ENCODE data around the gene KCNG4.
"Not testable (repeated sequence)": the region's sequence is repeated elsewhere in the genome, so short reads cannot be mapped to it uniquely, and the experiment has no call there.

The KCNG4 gene

DNA sequence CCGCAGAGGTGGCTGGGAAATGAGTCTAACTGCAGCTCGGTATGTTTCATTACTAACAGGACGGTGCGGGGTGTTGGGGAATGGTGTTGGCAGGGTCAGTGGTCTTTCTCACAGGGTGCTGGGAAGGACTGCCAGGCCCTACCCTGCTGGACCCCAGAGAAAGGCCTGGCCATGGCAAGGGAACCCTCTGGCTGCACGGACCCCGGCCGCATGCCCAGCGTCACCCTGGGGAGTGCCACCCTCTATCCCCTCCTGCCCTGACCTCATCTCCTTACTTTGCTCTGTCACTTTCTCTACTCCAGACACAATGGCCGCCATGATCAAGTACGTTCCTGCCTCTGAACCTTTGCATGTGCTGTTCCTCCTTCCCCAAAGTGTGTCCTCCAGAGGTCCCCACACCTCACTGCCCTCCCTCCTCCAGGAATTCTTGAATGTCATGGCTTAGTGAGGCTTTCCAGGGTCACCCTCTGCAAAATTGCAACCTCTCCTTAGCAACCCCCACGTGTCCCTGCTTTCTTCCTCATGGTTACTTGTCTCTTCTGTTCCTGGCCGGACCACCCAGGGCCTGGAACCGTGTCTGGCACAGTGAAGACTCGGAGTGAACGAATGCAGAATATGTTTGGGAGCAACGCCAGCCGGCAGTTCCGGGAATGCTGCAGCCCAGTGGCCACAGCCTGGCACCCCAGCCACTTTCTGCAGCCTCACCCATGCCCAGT is 33.7 kb downstream of the KCNG4 start:
- Histone ChIP-seq H3K9me3 (ENCODE audit: low read length) (peaks cover 2% of the 10 kb centered on the region), H3K4me1 (ENCODE audit: insufficient read depth, low read length) (no peaks in the 10 kb centered on the region), H3K27me3 (ENCODE audit: insufficient read depth, low read length) (peaks cover 10% of the 10 kb centered on the region), H3K36me3 (ENCODE audit: insufficient read depth, low read length) (no peaks in the 10 kb centered on the region), H3K4me3 (ENCODE audit: low read length) (no peak overlapping the region), H2AFZ (ENCODE audit: low read depth, low read length) (no peak overlapping the region)

DNA sequence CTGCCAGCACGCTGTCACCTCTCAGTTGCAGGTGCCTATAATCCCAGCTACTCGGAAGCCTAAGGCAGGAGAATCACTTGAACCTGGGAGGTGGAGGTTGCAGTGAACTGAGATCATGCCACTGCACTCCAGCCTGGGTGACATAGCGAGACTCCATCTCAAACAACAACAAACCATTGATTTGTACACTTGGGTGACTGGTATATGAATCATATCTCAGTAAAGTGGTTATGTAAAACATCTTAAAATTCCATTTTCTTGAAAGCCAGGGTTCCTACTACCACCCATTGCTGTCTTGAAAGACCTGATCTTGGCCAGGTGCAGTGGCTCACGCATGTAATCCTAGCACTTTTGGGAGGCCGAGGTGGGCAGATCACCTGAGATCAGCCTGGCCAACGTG is 34.7 kb downstream of the KCNG4 start:
- not testable (repeated sequence) for H3K4me1 ChIP-seq (ENCODE audit: insufficient read depth, low read length); H3K36me3 ChIP-seq (ENCODE audit: insufficient read depth, low read length); H3K9me3 ChIP-seq (ENCODE audit: low read length); H3K4me3 ChIP-seq (ENCODE audit: low read length); H2AFZ ChIP-seq (ENCODE audit: low read depth, low read length)
- peaks cover 10% of the 10 kb centered on the region for H3K27me3 ChIP-seq (ENCODE audit: insufficient read depth, low read length)

DNA sequence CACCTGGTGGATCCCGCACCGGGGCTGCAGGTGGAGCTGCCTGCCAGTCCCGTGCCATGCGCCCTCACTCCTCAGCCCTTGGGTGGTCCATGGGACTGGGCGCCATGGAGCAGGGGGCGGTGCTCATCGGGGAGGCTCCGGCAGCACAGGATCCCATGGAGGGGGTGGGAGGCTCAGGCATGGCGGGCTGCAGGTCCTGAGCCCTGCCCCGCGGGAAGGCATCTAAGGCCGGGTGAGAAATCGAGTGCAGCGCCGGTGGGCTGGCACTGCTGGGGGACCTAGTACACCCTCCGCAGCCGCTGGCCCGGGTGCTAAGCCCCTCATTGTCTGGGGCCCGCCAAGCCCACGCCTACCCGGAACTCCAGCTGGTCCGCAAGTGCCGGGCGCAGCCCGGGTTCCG is 35.3 kb downstream of the KCNG4 start:
- peaks cover 10% of the 10 kb centered on the region for H3K27me3 ChIP-seq (ENCODE audit: insufficient read depth, low read length)
- H3K4me1 ChIP-seq (ENCODE audit: insufficient read depth, low read length); H3K9me3 ChIP-seq (ENCODE audit: low read length); H3K4me3 ChIP-seq (ENCODE audit: low read length); H3K36me3 ChIP-seq (ENCODE audit: insufficient read depth, low read length); H2AFZ ChIP-seq (ENCODE audit: low read depth, low read length): not testable (repeated sequence)

DNA sequence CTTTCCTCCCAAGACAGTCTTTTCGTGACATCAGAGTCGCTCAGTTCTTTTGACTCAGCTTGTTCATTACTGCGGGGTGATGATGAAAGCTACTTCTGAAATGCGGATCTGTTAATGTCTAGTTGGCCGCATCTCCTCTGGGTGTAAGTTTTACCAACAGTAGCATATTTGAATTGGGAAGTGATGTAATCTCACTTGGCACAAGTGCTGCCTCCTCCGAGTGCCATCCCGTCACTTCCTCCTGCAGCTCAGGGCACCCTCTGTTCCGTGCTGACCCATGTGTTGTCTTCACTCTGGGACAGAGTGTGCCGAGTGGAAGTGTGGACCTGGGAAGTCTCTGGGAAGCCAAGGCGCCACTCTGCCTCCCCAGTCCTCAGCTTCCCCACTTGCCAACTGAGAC is 40.0 kb downstream of the KCNG4 start:
- H3K9me3 ChIP-seq (ENCODE audit: low read length), result no peaks in the 10 kb centered on the region
- no peak overlapping the region for H3K4me3 ChIP-seq (ENCODE audit: low read length)
- no peaks in the 10 kb centered on the region for H3K4me1 ChIP-seq (ENCODE audit: insufficient read depth, low read length)
- H3K27me3 ChIP-seq (ENCODE audit: insufficient read depth, low read length), result peaks cover 14% of the 10 kb centered on the region
- no peaks in the 10 kb centered on the region for H3K36me3 ChIP-seq (ENCODE audit: insufficient read depth, low read length)
- H2AFZ ChIP-seq (ENCODE audit: low read depth, low read length), result no peak overlapping the region

DNA sequence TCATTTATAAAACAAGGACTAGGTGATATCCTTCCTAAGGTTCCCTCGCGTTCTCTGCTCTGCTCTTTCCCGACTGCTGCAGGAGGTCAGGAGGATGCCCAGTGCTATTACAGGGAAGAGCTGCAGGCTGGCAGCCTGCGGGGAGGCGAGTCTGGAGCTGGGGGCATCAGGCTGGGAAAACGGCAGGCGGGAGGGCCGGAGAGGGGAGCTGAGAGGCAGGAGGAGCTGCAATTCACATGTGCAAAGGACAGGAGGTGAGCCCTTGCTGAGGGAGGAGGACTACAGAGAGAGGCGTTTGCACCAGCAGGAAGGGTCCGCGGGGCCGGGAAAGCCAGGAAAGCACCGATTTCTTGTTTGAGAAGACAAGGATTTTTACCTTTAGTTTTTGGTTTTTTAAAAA is 40.7 kb downstream of the KCNG4 start:
- H3K4me3 ChIP-seq (ENCODE audit: low read length), result no peak overlapping the region
- no peaks in the 10 kb centered on the region for H3K36me3 ChIP-seq (ENCODE audit: insufficient read depth, low read length)
- H3K4me1 ChIP-seq (ENCODE audit: insufficient read depth, low read length), result no peaks in the 10 kb centered on the region
- no peaks in the 10 kb centered on the region for H3K9me3 ChIP-seq (ENCODE audit: low read length)
- H3K27me3 ChIP-seq (ENCODE audit: insufficient read depth, low read length), result peaks cover 14% of the 10 kb centered on the region
- H2AFZ ChIP-seq (ENCODE audit: low read depth, low read length), result no peak overlapping the region

DNA sequence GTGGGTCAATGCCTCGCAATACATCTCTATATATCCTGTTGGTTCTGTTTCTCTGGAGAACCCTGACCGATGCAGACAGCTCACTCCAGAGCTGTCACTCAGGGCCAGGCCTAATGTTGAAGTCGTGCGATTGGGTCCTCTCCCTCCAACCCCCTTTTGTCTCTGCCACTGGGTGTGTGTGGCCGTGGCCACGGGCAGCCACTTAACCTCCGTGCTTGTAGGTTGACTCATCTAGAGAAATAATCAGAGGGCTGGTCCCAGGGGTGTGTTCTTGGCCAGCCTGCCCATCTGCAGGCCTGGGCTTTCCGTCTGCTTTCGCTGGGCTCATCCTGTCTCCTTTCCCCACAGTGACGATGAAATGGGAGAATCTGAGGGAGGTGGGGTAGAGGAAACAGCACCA is 41.4 kb downstream of the KCNG4 start:
- Histone ChIP-seq H3K36me3 (ENCODE audit: insufficient read depth, low read length) (no peaks in the 10 kb centered on the region), H3K4me3 (ENCODE audit: low read length) (no peak overlapping the region), H2AFZ (ENCODE audit: low read depth, low read length) (no peak overlapping the region), H3K27me3 (ENCODE audit: insufficient read depth, low read length) (peaks cover 14% of the 10 kb centered on the region), H3K4me1 (ENCODE audit: insufficient read depth, low read length) (no peaks in the 10 kb centered on the region), H3K9me3 (ENCODE audit: low read length) (no peaks in the 10 kb centered on the region)

DNA sequence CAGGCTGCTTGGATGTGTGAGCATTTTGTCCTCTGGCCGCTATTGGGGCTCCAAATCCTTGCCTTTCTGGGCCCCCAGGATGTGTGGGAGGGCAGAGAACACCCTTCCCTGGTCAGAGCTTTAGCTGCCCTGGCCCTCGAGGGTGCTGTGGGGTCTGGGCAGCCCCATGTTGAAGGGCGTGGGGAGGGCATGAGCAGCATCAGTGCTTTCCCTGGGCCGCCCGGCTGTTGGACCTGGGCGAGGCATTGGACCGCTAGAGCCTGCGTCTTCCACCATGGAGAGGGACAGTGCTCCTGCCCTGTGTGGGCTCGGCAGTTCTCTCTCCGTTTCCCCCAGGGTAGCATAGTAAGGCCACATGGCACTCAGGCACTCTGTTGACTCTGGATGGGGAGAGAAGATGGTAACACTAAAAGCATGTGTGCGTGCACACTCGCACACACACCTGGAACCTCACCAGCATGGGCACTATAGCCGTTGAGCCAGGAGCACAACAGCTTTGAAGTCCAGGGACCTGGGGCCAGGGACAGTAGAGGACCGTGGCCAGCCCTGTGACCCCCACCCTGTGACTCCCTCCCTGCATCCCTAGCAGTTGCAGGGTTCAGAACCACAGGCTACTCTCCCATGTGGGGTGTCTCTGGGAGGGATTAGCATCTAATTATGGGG is 42.2 kb downstream of the KCNG4 start:
- Histone ChIP-seq H3K36me3 (ENCODE audit: insufficient read depth, low read length) (no peaks in the 10 kb centered on the region), H3K27me3 (ENCODE audit: insufficient read depth, low read length) (peaks cover 14% of the 10 kb centered on the region), H3K4me3 (ENCODE audit: low read length) (no peak overlapping the region), H3K9me3 (ENCODE audit: low read length) (no peaks in the 10 kb centered on the region), H2AFZ (ENCODE audit: low read depth, low read length) (no peak overlapping the region), H3K4me1 (ENCODE audit: insufficient read depth, low read length) (no peaks in the 10 kb centered on the region)

DNA sequence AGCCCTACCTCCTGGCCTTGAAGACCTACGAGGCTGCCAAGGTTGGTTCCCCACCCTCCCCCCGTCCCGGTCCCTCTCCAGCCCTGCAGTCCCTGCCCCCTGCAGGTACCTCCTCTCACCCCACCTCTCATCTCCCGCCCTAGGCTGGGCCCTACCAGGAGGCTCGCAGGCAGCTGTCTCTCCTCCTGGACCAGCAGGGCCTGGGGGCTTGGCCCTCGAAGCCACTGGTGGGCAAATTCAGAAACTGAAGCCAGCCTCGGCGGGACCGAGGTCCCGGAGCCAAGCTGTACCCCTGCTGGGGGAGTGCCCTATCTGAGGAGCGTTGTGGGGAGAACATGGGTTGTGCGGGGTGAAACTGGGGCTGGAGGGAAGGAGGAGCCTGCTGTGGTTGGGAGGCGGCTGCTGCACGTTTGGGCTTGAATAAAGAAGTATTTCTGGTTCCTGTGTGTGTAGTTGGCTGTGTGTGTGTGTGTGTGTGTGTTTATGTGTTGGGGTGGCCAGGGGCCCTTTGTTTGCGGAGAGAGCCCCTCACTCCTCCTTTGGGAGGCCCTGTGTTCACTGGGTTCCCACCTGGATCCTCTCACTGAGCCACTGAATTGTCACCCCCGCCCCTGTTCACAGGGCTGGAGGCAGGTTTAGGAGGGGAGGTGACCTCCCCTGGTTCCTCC is 43.0 kb downstream of the KCNG4 start:
- Histone ChIP-seq H2AFZ (ENCODE audit: low read depth, low read length) (no peak overlapping the region), H3K9me3 (ENCODE audit: low read length) (no peaks in the 10 kb centered on the region), H3K36me3 (ENCODE audit: insufficient read depth, low read length) (no peaks in the 10 kb centered on the region), H3K4me3 (ENCODE audit: low read length) (no peak overlapping the region), H3K27me3 (ENCODE audit: insufficient read depth, low read length) (peaks cover 14% of the 10 kb centered on the region), H3K4me1 (ENCODE audit: insufficient read depth, low read length) (no peaks in the 10 kb centered on the region)

DNA sequence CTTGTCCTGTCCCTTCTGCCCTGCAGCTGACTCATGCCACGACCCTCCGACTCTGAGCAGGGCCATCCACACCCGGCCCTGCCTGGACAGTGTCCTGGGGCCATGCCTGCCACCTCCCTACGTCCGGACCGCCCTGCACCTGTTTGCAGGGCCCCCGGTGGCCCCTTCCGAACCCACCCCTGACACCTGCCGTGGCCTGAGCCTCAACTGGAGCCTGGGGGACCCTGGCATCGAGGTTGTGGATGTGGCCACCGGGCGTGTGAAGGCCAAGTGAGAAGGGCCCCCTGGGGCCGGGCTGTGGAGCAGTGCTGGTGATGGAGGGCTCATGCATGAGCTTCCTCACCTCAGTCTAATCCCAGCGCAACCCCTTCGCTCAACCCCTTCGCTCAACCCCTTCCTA is 43.7 kb downstream of the KCNG4 start:
- Histone ChIP-seq H3K36me3 (ENCODE audit: insufficient read depth, low read length) (no peaks in the 10 kb centered on the region), H3K4me1 (ENCODE audit: insufficient read depth, low read length) (no peaks in the 10 kb centered on the region), H2AFZ (ENCODE audit: low read depth, low read length) (no peak overlapping the region), H3K9me3 (ENCODE audit: low read length) (no peaks in the 10 kb centered on the region), H3K4me3 (ENCODE audit: low read length) (no peak overlapping the region), H3K27me3 (ENCODE audit: insufficient read depth, low read length) (peaks cover 14% of the 10 kb centered on the region)

DNA sequence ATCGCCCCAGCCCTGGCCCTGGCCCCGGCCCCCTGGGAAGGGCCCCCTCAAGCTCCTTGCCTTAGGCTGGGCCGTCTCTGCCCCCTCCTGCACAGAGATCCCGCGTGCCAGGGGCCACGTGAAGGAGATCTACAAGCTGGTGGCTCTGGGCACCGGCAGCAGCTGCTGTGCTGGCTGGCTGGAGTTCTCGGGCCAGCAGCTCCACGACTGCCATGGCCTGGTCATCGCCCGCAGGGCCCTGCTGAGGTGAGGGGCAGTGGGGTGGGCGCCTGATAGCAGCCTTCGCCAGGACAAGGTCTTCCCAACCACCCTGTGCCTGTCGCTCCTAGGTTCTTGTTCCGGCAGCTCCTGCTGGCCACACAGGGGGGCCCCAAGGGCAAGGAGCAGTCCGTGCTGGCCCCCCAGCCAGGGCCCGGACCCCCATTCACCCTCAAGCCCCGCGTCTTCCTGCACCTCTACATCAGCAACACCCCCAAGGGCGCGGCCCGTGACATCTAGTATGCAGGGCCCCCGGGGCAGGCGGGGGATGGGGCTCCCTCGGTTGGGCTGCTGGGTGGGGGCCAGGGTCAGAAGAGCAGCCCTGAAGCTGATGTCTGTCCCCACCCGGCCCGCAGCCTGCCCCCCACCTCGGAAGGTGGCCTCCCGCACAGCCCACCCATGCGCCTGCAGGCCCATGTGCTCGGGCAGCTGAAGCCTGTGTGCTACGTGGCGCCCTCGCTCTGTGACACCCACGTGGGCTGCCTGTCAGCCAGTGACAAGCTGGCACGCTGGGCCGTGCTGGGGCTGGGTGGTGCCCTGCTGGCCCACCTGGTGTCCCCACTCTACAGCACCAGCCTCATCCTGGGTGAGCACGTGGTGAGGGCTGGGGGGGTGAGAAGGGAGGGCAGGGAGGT is 44.4 kb downstream of the KCNG4 start:
- Histone ChIP-seq H3K4me1 (ENCODE audit: insufficient read depth, low read length) (no peaks in the 10 kb centered on the region), H3K9me3 (ENCODE audit: low read length) (no peaks in the 10 kb centered on the region)

DNA sequence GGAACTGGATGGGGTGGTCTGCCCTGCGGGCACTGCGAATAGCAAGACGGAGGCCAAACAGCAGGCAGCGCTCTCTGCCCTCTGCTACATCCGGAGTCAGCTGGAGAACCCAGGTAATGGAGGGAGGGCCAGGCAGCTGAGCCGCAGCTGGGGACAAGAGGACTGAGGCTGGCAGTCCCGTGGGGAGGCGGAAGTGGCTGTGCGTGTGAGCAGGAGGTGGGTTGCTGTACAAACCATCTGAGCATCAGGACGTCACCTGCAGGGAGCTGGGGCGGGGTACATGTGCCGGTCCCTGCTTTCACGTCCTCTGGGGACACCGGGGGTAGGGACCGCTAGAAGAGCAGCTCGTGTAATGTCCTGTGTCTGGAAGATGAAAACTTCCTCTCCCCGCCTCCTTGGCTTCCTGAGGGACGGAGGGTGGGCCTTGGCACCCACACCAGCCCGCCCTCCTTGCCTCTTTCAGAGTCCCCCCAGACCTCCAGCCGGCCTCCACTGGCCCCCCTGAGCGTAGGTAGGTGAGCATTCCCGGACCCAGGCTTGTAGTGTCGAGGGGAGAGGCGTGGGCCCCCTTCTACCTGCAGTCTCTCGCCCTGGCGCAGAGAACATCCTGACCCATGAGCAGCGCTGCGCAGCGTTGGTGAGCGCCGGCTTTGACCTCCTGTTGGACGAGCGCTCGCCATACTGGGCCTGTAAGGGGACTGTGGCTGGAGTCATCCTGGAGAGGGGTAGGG is 45.2 kb downstream of the KCNG4 start:
- Histone ChIP-seq H3K27me3 (ENCODE audit: insufficient read depth, low read length) (peaks cover 14% of the 10 kb centered on the region), H3K4me1 (ENCODE audit: insufficient read depth, low read length) (no peaks in the 10 kb centered on the region), H2AFZ (ENCODE audit: low read depth, low read length) (no peak overlapping the region), H3K9me3 (ENCODE audit: low read length) (no peaks in the 10 kb centered on the region), H3K36me3 (ENCODE audit: insufficient read depth, low read length) (no peaks in the 10 kb centered on the region), H3K4me3 (ENCODE audit: low read length) (no peak overlapping the region)

More for the DNA sequence above, 44.4 kb downstream of the KCNG4 start:
- Histone ChIP-seq H2AFZ (ENCODE audit: low read depth, low read length) (no peak overlapping the region), H3K4me3 (ENCODE audit: low read length) (no peak overlapping the region), H3K27me3 (ENCODE audit: insufficient read depth, low read length) (peaks cover 14% of the 10 kb centered on the region), H3K36me3 (ENCODE audit: insufficient read depth, low read length) (no peaks in the 10 kb centered on the region)

DNA sequence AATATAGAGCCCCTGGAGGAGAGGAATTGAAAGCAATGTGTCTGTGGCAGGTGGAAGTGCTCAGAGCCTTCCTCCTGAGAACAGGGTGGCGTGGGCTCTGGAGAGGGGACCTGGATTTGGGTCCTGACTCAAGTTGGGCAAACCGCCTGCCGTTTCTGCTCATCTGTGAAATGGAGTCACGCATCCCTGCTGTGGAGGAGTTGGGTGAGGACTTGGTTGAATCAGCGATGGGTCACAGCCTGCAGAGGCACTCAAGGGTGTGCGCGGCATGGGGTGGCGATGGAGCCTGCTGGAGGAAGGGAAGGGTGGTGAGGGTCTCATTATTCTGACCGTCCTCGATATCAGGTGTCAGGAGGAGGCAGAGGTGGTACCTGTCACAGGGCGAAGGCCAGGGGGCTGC is 45.8 kb downstream of the KCNG4 start:
- H3K4me3 ChIP-seq (ENCODE audit: low read length), result no peak overlapping the region
- H2AFZ ChIP-seq (ENCODE audit: low read depth, low read length), result no peak overlapping the region
- no peaks in the 10 kb centered on the region for H3K4me1 ChIP-seq (ENCODE audit: insufficient read depth, low read length)
- H3K9me3 ChIP-seq (ENCODE audit: low read length), result no peaks in the 10 kb centered on the region
- H3K36me3 ChIP-seq (ENCODE audit: insufficient read depth, low read length), result no peaks in the 10 kb centered on the region
- H3K27me3 ChIP-seq (ENCODE audit: insufficient read depth, low read length), result peaks cover 14% of the 10 kb centered on the region

All from neuron (in vitro differentiated cells).